WI38 (cell line): Measurements from ENCODE around the gene MRE11.
"Not testable (repeated sequence)": the region's sequence is repeated elsewhere in the genome, so short reads cannot be mapped to it uniquely, and the experiment has no call there.

ENCODE experiments used
- H3K4me3 ChIP-seq: 2 replicates; pipeline ENCODE4 v1.5.1; 2011; ENCODE audit warnings: low read depth, mild to moderate bottlenecking, control low read depth, low read length
- CTCF ChIP-seq: IDR thresholded peaks from 2 replicates; pipeline ENCODE4 v1.5.1; 2012; ENCODE audit warnings: low read depth, mild to moderate bottlenecking, control low read depth, low read length

Gene MRE11

GRCh38 chr11:94379613-94380012, 114.0 kb downstream of the MRE11 start:
- TF ChIP-seq CTCF: no peak

GRCh38 chr11:94376841-94377240, 116.8 kb downstream of the MRE11 start:
- no peak for TF ChIP-seq CTCF
- no peak overlapping the region for H3K4me3 ChIP-seq

More at GRCh38 chr11:94379613-94380012, 114.0 kb downstream of the MRE11 start:
- H3K4me3 ChIP-seq: no peak overlapping the region

- H3K4me3 ChIP-seq: not testable (repeated sequence)
Observed at GRCh38 chr11:94370576-94370975, 123.1 kb downstream of the MRE11 start.
